ENCODE results near the gene SSBP4.

The SSBP4 gene

DNA sequence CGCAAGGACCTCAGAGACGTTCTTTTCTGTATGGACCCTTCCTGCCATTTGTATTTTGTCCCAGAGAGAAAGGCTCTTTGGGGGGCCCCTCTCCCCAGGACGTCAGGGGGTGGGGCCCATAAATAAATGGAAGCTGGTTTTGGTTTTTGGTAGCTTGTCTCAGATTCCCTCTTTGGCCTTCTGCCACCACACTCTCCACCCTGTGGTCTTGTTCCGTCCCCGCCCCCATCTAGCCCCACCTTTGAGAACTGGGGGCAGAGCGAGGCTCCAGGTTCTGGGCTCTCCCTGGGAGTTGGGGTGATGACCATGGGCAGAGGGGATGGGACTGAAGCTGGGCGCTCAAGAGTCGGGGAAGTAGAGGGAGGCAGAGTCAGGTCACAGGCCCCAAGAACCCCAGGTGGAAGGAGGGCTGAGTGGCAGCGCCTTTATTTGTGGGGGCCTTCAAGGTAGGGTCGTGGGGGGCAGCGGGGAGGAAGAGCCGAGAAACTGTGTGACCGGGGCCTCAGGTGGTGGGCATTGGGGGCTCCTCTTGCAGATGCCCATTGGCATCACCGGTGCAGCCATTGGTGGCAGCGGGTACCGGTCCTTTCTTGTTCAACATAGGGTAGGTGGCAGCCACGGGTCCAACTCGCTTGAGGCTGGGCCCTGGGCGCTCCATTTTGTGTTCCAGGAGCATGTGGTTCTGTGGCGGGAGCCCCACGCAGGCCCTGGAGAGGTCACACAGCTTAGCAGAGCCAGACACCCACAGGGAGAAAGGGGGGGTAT, 15.4 kb downstream of the SSBP4 start:
- no peak for DNase-seq

- no peak for DNase-seq
These were observed 16.1 kb downstream of the SSBP4 start for GRCh38 chr19:18435178-18435841.

GRCh38 chr19:18435842-18436670, 16.9 kb downstream of the SSBP4 start:
- no peak for DNase-seq

GRCh38 chr19:18436671-18437490, 17.7 kb downstream of the SSBP4 start:
- DNase-seq, result peak; percentile 64

- DNase-seq, result no peak
These were observed 18.5 kb downstream of the SSBP4 start, which contains the start of gene ISYNA1 for GRCh38 chr19:18437491-18438330. ISYNA1 (minus strand) TSS chr19:18438133; CDS start chr19:18437979, 154 bp downstream.

- DNase-seq, result no peak
These were observed 19.3 kb downstream of the SSBP4 start for GRCh38 chr19:18438331-18439024.

- DNase-seq, result no peak
These were observed 20.1 kb downstream of the SSBP4 start for GRCh38 chr19:18439025-18439909.

DNA sequence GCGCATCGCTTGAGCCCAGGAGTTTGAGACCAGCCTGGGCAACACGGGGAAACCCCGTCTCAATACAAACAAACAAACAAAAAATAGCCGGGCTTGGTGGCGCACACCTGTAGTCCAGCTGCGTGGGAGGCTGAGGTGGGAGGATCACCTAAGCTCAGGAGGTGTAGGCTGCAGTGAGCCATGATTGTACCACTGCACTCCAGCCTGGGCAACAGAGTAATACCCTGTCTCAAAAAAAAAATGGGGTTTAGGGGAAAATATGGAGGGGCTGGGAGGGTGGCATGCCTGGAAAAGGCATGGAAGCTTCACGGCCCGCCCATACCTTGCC, 20.7 kb downstream of the SSBP4 start:
- no peak for DNase-seq

GRCh38 chr19:18440415-18440877, 21.2 kb downstream of the SSBP4 start:
- no peak for DNase-seq

DNA sequence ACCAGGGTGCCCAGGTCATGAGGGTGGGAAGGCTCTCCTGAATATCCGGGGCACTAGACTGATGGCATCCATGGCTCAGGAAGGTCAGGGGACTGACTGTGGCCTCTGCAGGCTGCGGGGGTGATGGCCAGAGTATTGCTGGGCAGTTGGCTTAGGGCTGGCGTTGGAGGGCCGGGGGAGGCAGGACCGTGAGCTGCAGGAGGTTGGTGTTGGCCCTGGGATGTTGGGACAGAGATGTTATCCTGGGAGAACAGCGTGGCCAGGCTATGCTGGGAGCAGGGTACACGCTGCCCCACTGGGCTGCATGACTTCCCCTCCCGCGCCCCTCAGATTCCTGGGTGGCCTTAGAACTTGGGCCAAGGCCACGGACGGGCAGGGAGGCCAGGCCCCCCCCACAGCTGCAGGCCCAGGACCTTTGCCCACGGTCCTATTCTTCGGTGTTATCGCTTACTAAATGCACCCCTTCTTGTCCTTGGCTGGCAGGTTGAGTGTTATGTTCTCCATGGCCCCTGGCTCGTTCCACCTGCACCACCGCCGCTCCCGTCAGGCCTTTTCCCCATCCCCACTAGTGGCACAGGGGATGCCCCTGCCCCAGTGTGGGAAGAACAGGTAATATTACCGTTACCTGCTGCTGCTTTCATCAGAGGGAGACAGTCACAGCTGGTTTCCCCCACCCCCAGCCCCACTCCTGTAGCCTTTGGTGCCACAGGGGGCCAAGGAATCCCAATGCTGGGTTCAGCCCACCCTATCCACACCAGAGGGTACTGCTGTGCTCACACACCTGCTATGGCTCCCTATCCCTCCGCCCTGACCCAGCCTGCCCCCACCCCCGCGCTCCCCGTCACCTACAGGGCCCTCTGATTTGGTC, 22.0 kb downstream of the SSBP4 start:
- no peak for DNase-seq

DNA sequence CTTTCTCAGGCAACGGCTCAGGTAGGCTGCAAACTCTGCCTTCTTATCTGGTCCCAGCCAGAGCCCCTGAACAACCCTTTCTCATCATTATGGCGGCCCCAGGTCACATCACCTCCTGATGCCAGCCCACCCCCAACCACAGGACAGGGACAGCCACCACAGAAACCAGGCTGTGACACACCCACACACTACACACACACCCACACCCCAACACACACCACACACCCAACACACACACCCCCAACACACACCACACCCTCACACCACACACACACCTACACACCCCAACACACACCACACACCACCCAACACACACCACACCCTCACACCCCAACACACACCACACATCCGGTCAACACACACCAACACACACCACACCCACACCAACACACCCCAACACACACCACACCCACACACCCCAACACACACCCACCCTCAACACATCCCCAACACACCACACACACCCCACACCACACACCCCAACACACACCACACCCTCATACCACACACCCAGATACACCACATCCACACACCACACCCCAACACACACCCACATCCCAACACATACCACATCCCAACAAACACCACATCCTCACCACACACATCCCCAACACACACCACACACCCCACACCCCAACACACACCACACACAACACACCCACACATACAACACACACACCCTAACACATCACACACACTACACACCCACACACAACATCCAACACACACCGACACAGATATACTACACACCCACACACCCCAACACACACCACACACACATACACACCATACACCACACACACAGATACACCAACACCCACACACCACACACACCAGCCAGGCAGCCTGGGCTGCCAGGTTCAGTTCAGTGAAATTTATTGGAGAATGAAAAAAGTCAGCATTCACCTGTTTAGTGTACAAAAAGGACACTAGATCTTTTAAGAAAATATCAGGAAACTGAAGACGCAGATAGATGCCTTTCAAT, 22.9 kb downstream of the SSBP4 start:
- DNase-seq, result no peak

DNA sequence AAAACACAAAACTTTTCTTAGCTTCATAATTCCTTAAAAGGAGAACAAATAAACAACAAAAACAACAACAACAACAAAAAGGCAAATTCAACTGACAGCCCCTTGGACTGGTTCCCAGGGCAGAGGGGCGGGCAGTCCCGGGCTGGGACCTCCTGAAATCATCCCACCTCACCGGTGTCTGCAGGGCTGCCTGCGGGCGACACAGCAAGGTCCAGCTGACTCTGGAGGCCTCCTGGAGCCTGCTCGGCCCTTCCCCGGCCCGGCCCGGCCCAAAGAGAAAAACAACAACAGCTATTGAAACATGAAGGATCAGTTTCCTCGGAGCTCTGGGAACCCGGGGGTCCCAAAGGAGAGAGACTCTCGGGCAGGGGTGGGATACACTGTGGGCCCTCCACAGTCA, 23.7 kb downstream of the SSBP4 start:
- DNase-seq, result no peak

GRCh38 chr19:18443406-18443805, 24.2 kb downstream of the SSBP4 start:
- no peak for DNase-seq

DNA sequence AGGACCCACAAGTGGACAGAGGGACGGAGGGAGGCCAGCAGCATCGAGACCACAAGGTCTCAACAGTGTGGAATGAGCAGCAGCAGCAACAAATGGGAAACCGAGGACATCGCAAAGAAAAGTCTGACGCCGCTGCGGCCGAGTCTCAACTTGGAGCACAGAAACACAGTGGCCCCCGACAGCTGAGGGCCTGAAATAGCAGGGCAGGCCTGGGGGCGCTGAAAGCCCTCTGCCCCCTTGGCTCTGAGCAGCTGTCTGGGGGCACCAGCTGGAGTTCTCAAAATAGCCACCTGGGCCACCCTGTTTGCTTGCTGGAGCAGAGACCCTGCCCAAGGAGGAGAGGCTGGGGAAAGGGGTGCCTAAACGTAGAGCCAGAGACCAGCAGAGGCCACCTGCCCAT, 24.6 kb downstream of the SSBP4 start:
- DNase-seq, result no peak

GRCh38 chr19:18444513-18444912, 25.3 kb downstream of the SSBP4 start:
- no peak for DNase-seq

DNA sequence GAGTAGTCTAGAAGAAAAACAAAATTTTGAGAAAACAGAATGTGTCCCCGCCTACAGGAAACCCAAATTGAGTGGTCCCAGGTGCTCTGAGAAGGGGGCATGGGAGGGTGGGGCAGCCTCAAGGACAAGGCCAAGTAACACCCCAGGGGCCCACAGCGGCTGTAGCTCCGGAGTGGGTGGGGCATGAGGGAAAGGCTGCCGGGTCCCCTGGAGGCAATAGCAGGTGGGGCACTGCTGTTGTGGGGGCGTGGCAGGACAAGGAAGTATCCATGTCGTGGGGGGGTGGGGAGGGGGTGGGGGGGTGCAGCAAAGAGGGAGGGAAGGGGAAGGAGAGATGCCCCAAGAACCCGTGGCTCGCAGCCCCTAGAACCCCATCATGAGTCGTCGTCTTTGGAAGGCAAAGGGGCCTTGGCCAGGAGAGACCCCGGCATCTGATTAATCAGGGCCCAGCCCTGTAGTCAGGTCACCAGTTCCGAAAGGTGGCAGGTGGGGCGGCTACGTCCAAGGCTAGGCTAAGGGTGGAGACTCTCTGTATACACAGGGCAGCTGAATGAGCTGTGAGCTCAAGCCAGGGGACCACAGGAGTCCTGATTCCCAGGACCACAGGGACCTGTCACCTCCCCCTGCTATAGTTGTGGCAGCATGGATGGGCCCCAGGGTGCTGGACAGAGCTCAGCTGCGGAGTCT, 26.2 kb downstream of the SSBP4 start:
- DNase-seq, result no peak
